HG03025 (cell line): ENCODE results near the gene BTBD16.

Source experiments
- ATAC-seq: cut with Tn5 transposase; IDR thresholded peaks from one replicate; pipeline ENCODE4 v1.9.1; 2021; ENCODE audit warnings: mild to moderate bottlenecking, moderate library complexity; ENCODE audit not compliant: unreplicated experiment, low FRiP score

The BTBD16 gene

DNA sequence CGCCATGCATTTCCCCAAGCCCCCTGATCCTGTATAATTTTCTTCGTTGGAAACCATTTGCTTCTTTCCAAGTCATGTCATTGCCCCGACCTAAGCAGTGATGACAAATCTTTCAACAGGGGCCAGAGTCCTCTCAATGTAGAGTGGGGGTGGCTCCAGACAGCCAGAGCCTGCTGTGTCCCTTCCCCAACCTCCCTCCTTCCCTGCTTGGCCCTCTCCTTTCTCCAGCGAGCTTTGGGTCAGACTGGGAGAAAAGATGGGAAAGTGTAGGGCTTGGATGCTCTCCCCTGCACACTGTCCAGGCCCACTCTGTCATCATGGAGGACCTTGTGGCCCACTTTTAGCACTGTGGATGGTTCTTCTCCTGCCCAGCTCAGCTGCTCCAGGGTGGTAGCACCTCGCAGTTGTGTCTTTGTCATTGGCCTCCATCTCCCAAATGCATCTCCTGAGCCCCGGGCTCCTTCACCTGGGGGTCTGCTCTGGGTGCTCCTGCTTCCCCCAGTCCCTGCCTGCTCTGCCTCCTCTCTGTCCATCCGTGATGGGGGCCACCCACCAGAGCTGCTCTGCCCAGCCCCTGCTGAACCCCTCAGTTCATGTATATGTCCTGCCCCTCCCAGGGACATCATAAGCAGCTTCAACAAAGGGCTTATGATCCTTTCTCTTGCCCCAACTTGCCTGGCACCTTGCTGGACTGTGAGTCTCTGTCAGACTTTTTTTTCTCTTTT lies 37.5 kb downstream of the BTBD16 start:
- no peak for ATAC-seq

DNA sequence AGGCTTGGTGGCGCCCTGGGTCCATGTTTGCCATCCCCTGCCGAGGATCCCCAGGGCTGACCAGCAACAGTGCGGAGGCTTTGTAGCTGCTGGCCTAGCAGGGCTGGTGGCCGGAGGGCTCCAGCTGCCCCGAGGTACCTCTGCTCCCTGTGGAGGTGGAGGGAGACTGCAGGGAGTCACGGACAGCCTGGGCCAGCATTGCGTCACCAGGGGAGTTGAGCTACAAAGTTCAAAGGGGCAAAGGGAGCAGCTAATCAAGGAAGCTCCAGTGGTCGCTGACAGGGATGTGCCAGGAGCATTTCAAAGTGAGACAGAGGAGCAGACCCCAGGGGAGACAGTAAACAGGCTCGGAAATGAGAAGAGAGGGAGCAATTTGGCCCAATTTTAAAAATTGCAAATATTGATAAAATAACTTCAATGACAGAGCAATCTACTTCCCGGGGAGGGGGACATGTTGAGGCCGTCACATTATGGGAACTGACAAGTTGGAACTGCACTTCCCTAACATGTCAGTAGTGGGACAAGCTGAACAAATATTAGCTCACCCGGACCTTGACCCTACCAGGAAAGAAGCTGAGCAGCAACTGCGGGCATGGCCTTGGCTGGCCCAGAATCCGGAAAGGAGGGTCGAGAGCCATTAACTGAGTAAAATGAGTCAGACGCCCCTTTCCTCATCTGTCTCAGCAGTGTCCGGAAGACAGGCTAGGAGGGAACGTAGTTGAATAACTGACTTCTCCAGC lies 39.4 kb downstream of the BTBD16 start:
- no peak for ATAC-seq

DNA sequence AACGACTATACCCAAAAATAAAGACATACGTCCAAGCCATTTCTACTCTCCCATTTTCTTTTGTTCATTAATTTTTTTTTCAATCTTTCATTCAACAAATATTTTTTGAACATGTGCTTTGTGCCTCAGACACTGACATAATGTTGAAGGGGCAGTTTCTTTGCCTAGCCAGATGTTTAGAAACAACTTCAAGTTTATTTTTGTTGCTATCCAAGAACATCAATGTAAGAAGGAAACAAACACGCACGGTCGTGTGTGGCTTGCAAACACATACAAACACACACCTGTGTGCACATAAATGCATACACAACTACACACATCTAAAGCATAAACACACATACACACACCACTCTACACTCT lies 39.9 kb downstream of the BTBD16 start:
- no peak for ATAC-seq

DNA sequence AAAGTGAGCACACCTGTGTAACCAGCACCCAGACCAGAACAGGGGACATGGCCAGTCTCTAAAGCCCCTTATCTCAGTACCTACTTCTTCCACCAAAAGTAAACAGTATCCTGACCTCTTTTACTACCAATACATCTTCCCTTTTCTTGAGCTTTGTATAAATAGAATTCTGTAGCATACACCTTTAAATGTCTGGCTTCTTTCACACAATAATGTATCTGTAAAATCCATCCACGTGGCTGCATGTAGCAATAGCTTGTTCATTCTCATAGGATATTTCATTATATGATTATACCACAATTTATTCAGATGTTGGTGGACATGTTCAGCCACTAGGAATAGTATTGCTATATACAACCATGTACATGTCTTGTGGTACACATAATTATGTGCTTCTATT lies 40.6 kb downstream of the BTBD16 start:
- ATAC-seq, result no peak

DNA sequence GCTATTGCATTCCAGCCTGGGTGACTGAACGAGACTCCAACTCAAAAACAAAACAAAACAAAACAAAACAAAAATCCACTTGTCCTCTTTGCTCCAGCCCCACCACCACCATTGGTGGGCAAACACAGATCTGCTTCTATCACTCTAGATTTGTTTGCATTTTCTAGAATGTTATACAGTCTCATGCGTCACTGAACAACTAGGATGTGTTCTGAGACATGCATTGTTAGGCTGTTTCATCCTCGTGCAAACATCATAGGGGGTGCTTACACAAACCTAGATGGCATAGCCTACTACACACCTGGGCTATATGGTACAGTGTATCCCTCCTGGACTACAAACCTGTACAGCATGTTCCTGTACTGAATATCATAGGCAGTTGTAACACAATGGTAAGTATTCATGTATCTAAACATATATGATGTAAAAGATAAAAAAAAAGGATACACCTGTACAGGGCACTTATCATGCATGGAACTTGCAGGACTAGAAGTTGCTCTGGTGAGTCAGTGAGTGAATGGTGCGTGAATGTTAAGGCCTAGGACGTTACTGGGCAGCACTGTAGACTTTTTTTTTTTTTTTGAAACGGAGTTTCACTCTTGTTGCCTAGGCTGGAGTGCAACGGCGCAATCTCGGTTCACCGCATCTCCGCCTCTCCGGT lies 45.3 kb downstream of the BTBD16 start:
- ATAC-seq, result no peak

DNA sequence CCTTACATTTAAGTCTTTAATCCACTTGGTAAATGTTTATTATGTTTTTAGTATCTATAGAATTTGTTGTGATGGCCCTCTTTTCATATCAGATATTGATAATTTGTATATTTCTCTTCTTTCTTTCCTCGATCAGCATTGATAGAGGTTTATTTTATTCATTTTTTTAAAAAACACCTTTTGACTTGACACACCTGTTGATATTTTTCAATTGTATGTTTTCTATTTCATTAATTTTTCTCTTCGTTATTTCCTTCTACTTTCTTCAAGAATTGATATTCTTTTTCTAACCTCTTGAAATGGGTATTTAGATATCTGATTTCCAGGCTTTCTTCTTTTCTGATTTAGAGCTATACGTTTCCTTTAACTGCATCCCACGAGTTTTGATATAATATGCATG lies 50.9 kb downstream of the BTBD16 start:
- ATAC-seq, result no peak

DNA sequence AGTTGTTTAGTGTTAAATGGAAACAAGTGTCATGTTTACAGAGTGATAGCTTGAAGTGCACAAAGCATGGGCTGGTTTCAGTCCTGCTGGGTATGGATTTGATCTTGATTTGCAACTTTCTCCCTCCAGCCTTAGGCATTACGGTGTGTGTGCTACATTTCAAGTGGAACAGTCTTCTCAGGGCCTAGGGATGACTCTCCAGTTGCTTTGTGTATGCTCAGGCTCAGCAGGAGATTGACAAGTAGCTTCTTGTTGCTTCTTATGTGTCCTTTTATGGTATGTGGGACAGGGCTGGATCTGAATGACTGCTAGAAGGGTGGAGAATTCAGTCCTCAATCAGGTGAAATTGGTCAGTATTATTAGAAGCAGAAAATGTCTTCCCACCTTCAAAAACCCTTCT lies 52.1 kb downstream of the BTBD16 start:
- ATAC-seq, result no peak

DNA sequence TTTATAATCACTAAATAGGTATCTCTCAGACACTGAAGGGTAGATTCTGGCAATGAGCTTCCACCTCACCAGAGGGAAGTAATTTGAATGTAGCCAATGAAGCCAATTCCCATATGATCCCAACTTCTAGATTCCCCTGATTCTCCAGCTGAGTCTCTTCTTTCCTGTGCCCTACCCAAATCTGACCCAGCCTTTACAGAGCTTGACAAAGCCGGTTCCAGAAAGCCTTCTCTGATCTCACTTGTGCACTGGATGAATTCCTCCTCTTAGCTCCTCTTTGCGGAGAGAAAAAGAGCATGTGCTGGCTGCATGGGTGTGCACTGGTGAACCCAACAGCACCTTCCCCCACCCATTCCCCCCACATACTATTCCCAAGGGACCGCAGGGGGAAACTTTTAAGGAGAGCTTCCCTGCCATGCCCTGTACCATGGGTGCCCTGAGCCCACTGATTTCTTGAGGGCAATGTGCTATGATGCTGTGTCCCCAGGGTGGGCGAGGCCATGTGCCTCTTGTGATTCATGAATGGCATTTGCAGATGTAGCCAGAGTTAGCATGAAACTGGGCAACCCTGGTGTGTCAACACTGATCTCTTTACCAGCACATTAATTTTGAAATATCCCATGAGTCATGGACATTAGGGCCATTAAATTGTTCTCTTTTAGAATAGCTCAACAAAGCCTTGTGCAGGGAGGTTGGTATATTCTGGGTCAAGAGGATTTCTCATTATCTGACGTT lies 53.0 kb downstream of the BTBD16 start:
- ATAC-seq, result no peak

DNA sequence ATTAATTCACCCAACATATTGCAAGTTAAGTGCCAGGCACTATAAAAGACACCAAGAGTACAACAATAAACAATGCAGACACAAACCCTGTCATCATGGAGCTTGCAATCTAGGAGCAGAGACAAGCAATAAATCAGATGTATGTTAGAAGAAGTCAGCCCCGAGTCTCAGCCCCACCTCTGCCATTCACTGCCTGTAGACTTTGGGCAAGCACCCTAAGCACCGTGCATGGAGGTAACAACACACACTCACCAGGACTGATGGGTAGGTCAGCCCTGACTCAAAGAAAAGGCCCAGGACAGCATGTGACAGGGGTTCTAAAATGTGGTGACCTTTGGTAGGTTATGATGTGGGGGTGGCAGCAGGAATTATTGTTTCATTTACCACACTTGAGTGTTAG lies 54.1 kb downstream of the BTBD16 start:
- ATAC-seq, result no peak

DNA sequence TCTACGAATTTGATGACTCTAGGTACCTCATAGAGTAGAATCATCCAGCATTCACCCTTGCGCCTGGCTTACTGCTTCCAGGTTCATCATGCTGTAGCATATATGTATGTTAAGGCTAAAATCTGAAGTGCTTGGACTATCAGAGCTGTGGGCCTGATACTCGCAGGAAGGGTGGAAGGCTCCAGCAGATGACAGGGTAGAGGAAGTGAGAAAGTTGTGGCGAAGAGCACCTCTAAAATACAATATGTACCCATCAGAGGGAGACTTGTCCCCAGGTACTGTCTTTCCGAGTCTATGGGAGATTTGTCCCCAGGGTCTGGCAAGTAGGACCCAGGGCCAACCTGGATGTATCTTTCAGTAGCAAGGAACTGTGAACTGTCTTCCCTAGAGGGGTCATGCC lies 55.3 kb downstream of the BTBD16 start:
- peak; percentile 79 for ATAC-seq

DNA sequence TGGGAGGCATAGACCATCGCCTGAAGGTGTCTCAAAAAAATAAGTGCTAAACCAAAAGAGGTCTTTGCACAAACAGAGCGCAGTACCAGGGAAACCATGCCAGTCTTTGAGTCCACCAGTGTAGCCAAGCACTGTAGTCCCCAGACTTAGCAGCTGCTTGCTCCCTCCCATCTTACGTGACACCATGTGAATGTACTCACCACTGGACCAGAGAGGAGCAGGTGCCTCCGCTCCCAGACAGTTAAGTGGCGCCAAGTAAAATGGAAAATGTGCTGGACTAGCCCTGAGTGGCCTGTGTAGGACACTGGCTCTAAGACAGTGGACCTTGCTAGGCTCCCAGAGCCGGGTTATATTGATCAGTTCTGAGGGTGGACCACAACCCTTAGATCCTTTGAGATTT lies 55.7 kb downstream of the BTBD16 start:
- no peak for ATAC-seq

DNA sequence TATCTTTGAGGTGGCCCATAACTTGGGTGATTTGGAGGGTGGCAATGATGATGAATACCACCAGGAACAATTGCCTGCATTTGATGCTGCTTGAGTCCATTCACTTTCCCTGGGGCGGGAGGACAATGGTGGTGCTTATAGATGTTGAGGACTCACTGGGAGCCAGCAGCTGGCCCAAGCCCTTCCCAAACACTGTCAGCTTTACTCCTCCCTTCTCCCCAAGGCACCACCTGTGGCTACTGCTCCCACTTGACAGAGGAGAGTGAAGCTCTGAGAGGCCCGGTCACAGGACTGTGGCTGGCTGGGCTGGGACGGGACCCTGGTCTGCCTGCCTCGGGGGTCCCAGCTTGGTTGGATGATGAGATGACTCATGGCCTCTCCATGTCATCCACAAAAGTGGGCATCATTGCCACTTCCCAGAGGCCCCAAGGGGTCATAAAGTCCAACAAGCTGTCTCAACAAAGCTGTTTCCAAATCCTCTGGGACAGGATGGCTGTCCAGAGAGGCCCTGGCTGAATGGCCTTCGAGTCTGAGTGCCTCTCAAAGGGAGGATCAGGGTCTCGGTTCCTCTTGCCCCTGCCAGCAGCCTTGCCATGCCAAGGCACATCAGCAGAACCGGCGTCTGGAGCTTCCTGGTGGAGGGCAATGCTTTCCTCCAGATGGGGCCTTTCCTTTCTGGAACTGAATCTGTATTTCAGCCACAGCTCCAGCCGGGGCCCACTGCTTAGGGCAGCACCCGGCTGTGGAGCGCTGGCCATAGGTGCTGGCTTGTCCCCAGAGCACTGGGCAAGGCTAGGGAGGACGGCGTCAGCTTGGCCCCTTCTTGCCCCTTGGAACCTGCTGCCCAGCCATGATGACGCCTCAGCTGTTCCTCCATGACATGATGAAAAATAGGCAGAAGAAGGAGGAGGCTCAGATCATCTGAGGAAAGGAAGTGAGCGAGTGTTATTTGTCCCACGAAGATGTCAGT lies 56.4 kb downstream of the BTBD16 start:
- ATAC-seq, result no peak

DNA sequence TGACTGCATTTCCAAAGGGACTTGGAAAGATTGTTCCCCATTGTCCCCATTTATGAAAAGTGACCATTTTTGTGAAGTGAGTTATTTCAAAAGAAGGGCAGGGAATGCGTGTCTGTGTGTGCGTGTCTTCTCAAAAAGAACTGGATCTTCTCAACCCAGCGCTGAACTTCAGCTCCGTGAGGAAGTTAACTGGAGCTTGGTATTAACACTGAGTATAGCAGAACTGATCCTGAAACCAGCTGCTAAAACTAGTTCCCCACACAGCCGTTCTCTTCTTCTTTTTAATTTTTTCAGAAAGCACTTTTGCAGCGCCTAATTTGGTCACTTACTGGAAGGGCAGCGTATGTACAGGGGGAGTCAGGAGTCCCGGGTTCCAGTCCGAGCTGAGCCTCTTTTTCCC lies 57.6 kb downstream of the BTBD16 start:
- ATAC-seq, result no peak

DNA sequence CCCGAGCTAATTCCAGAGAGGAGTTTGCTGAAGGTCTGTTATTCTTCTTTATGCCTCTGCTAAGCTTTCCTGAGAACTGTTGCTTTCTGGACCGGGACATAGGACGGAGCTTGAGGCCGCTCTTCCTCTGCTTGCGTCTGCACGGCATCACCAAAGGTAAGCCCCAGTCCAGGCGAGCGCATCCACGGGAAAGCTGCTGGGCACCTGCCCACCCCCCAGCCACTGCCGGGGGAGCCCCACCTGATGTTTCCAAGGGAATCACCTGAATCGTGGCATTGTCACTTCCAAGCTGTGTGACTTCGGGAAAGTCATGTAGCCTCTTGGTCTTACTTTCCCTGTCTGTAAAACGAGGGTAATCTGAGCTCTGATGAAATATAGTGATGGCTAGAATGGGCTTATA lies 58.3 kb downstream of the BTBD16 start:
- ATAC-seq, result no peak

DNA sequence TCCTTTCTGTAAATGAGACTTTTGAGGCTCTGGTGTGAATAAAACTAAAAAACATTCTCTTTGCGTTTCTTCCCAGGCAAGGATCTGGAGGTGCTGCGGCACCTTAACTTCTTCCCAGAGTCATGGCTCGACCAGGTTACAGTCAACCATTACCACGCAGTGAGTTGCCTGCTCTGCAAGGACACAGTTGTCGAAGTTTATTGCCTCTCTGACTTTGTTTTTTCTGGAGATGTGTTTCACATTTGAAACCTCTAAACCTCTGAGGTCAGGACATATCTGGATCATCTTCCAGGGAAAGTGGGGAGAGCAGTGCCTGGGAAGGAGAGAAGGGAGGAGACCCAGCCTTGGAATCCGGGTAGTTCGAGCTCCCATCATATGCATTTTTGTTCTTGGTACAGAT lies 60.0 kb downstream of the BTBD16 start:
- no peak for ATAC-seq

DNA sequence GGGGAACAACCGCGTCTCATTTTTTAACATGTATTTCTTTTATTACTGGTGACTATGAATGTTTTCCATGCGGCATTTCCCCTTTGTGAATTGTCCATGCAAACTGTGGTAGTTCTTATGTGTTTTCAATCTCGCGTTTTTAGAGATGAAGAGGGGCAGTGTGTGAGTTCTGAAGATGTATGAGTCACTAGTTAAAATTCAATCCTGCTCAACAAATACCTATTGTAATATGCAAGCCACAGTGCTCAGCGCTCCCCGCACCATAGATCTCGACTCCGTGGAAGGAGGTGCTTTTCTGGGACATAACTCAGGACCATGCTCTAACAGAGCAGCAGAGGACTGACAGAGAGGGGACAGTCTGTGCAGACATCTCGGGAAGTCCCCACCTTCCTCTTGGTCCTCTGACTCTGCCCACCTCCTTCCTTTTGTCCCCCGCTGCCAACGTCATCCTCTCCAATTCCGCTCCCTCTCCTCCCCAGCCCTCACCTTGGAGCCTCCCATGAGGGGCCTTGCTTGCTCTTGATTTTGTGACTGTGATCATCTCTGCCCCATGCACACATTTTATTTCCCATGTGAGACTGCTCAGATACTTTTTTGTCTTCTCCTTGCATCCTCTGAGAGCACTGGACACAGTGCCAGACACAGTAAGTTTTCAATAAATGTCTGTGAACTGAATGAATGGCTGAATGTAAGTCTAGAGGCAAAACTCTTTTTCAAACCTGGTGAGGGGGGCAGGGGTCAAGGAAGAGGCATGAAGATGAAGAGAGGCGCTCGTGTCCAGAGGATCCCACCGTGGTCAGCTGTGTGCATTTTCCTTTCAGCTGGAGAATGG lies 60.7 kb downstream of the BTBD16 start:
- no peak for ATAC-seq

DNA sequence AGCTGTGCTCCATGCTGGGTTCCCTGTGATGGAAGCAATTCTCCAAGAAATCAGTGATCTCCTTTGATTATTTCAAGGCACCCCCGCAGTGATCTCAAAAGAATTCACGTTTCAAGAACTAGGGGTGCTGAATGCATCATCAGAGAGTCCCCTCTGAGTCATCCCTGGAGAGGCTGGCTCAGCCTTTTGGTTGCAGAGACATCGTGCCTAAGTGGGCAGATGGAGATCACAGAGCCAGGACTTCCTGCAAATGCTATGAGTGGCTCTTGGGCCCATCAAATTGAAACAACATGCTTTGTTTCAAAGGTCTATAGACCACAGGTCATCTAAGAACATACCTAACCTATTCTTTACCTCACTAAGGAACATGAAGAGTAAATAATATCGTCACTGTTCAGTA lies 61.9 kb downstream of the BTBD16 start:
- no peak for ATAC-seq

DNA sequence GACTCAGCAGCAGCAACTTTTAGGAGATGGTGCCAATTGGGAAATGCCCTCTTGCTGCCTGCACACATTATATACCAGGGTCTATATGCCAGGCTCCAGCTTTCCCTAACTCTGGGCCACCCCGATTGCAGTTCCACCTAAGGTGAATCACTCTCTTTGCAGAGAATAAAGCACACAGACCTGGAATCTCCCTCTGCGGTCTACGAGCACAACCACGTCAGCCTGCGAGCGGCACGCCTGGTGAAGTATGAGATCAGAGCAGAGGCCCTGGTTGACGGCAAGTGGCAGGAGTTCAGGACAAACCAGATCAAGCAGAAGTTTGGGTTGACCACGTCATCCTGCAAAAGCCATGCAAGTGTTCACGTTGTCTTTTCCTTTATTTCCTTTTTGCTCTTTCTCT lies 65.2 kb downstream of the BTBD16 start:
- no peak for ATAC-seq

DNA sequence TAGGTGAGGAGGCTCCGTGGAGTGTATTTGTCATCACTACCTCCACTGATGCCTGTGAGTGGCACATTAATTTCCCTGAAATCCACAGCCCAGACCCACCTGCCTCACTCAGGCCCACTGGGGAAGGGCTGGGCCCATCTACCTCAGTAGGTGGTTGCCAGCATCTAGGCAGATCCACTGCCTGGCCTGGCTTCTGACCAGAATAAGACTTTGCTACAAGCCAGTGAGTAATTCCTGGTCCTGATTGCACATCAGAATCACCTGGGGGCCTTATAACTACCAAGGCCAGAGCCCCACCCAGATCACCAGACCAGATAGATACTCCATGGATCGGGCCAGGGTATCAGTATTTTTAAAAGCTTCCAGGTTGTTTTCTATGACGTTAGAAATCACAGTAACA lies 65.9 kb downstream of the BTBD16 start:
- no peak for ATAC-seq
